ENCODE results near the gene VSTM2B.

- TF ChIP-seq CTCF (IDR thresholded peaks at IDR 0.05; ENCODE audit: low read depth, low read length) = no peak
- no peak for TF ChIP-seq POLR2A (IDR thresholded peaks at IDR 0.05; ENCODE audit: extremely low read depth, insufficient read length)
- no peak for TF ChIP-seq MAX (IDR thresholded peaks at IDR 0.05; ENCODE audit: low read depth, low read length)
These were observed 64.5 kb downstream of the VSTM2B start for GRCh38 chr19:29590278-29590677.
